Measurements from ENCODE around the gene FMO4.

GRCh38 chr1:171334024-171334640 is 20.1 kb downstream of the FMO4 start:
- TF ChIP-seq POLR2AphosphoS5 (IDR thresholded peaks at IDR 0.05; ENCODE audit: insufficient read depth in 1 of 2, low read depth in 1 of 2) = no peak
- TF ChIP-seq CTCF (IDR thresholded peaks at IDR 0.05) = no peak
